Skeletal muscle satellite cell (primary cell): ENCODE results near the gene BRAF.
"Not testable (repeated sequence)": the region's sequence is repeated elsewhere in the genome, so short reads cannot be mapped to it uniquely, and the experiment has no call there.

ENCODE experiments used
- H3K27me3 ChIP-seq: 2 replicates; pipeline ENCODE4 v1.7.0; 2013; ENCODE audit warnings: low read length; ENCODE audit not compliant: control insufficient read depth, insufficient read depth
- H3K36me3 ChIP-seq: 2 replicates; pipeline ENCODE4 v1.7.0; 2013; ENCODE audit warnings: mild to moderate bottlenecking, control low read depth, low read length; ENCODE audit not compliant: insufficient read depth
- H3K4me1 ChIP-seq: 2 replicates; pipeline ENCODE4 v1.7.0; 2013; ENCODE audit warnings: low read length; ENCODE audit not compliant: control insufficient read depth, insufficient read depth
- H3K4me2 ChIP-seq: 2 replicates; pipeline ENCODE4 v1.7.0; 2013; ENCODE audit warnings: mild to moderate bottlenecking, low read length
- H3K4me3 ChIP-seq: 2 replicates; pipeline ENCODE4 v1.7.0; 2013; ENCODE audit warnings: low read length
- H3K9ac ChIP-seq: 2 replicates; pipeline ENCODE4 v1.7.0; 2013; ENCODE audit warnings: mild to moderate bottlenecking, low read depth, low read length, moderate library complexity
- H3K9me3 ChIP-seq: replicated peaks from 2 replicates; pipeline ENCODE4 v1.7.0; 2013; ENCODE audit warnings: mild to moderate bottlenecking, control low read depth, low read length

The BRAF gene

GRCh38 chr7:140696680-140697446, 227.9 kb downstream of the BRAF start, which contains the start of gene NDUFB2:
NDUFB2 (plus strand) TSS chr7:140696708; CDS start chr7:140696745, 37 bp downstream.
- Histone ChIP-seq H3K36me3 (no peaks in the 10 kb centered on the region), H3K4me2 (peak within 1 kb of the TSS; percentile 83), H3K27me3 (no peaks in the 10 kb centered on the region), H3K9ac (peak within 1 kb of the TSS; percentile 95), H3K4me3 (peak within 1 kb of the TSS; percentile 87), H3K4me1 (peaks cover 15% of the 10 kb centered on the region), H3K9me3 (no peaks in the 10 kb centered on the region)

GRCh38 chr7:140696024-140696679, 228.6 kb downstream of the BRAF start:
- peaks cover 15% of the 10 kb centered on the region for H3K4me1 ChIP-seq
- H3K4me3 ChIP-seq = peak overlapping the region; percentile 87
- peak overlapping the region; percentile 83 for H3K4me2 ChIP-seq
- H3K36me3 ChIP-seq = no peaks in the 10 kb centered on the region
- no peaks in the 10 kb centered on the region for H3K9me3 ChIP-seq
- peak overlapping the region; percentile 95 for H3K9ac ChIP-seq
- no peaks in the 10 kb centered on the region for H3K27me3 ChIP-seq

GRCh38 chr7:140695381-140695780, 229.3 kb downstream of the BRAF start:
- H3K4me1 ChIP-seq = peaks cover 15% of the 10 kb centered on the region
- no peaks in the 10 kb centered on the region for H3K27me3 ChIP-seq
- H3K9ac ChIP-seq = no peak overlapping the region
- H3K4me3 ChIP-seq = no peak overlapping the region
- H3K4me2 ChIP-seq = no peak overlapping the region
- H3K9me3 ChIP-seq = no peaks in the 10 kb centered on the region
- no peaks in the 10 kb centered on the region for H3K36me3 ChIP-seq

- H3K4me2 ChIP-seq = no peak overlapping the region
- H3K9me3 ChIP-seq = no peaks in the 10 kb centered on the region
- H3K9ac ChIP-seq = no peak overlapping the region
- H3K36me3 ChIP-seq = no peaks in the 10 kb centered on the region
- no peak overlapping the region for H3K4me3 ChIP-seq
- no peaks in the 10 kb centered on the region for H3K27me3 ChIP-seq
- H3K4me1 ChIP-seq = peaks cover 15% of the 10 kb centered on the region
These were observed 230.1 kb downstream of the BRAF start for GRCh38 chr7:140694592-140694991.

- H3K36me3 ChIP-seq, H3K4me2 ChIP-seq, H3K9me3 ChIP-seq, H3K4me3 ChIP-seq, H3K9ac ChIP-seq, H3K27me3 ChIP-seq: not testable (repeated sequence)
- peaks cover 15% of the 10 kb centered on the region for H3K4me1 ChIP-seq
These were observed 230.9 kb downstream of the BRAF start for GRCh38 chr7:140693849-140694248.

GRCh38 chr7:140691376-140692045, 233.2 kb downstream of the BRAF start:
- Histone ChIP-seq H3K4me3 (no peak overlapping the region), H3K9ac (no peak overlapping the region), H3K36me3 (no peaks in the 10 kb centered on the region), H3K4me2 (no peak overlapping the region), H3K27me3 (no peaks in the 10 kb centered on the region), H3K9me3 (no peaks in the 10 kb centered on the region), H3K4me1 (peaks cover 7% of the 10 kb centered on the region)

GRCh38 chr7:140689199-140690152, 235.3 kb downstream of the BRAF start:
- Histone ChIP-seq H3K4me1 (no peaks in the 10 kb centered on the region), H3K36me3 (no peaks in the 10 kb centered on the region), H3K27me3 (no peaks in the 10 kb centered on the region), H3K4me2 (no peak overlapping the region), H3K9me3 (no peaks in the 10 kb centered on the region), H3K4me3 (no peak overlapping the region), H3K9ac (no peak overlapping the region)

GRCh38 chr7:140688341-140688740, 236.4 kb downstream of the BRAF start:
- no peak overlapping the region for H3K4me3 ChIP-seq

GRCh38 chr7:140686921-140687320, 237.8 kb downstream of the BRAF start:
- Histone ChIP-seq H3K4me2 (no peak overlapping the region), H3K36me3 (no peaks in the 10 kb centered on the region), H3K4me1 (no peaks in the 10 kb centered on the region), H3K9me3 (no peaks in the 10 kb centered on the region), H3K4me3 (no peak overlapping the region), H3K27me3 (no peaks in the 10 kb centered on the region), H3K9ac (no peak overlapping the region)

More at GRCh38 chr7:140688341-140688740, 236.4 kb downstream of the BRAF start:
- Histone ChIP-seq H3K9me3 (no peaks in the 10 kb centered on the region), H3K27me3 (no peaks in the 10 kb centered on the region), H3K36me3 (no peaks in the 10 kb centered on the region), H3K4me1 (no peaks in the 10 kb centered on the region), H3K4me2 (no peak overlapping the region), H3K9ac (no peak overlapping the region)

- H3K4me2 ChIP-seq = no peak overlapping the region
- no peaks in the 10 kb centered on the region for H3K36me3 ChIP-seq
- H3K27me3 ChIP-seq = no peaks in the 10 kb centered on the region
- no peak overlapping the region for H3K4me3 ChIP-seq
- H3K4me1 ChIP-seq = no peaks in the 10 kb centered on the region
- no peak overlapping the region for H3K9ac ChIP-seq
- H3K9me3 ChIP-seq = no peaks in the 10 kb centered on the region
These were observed 239.2 kb downstream of the BRAF start for GRCh38 chr7:140685407-140686087.
